Osteocyte (in vitro differentiated cells): Measurements from ENCODE around the gene MYRF. TPM values are rescaled to one million over a fixed set of nuclear protein-coding genes. Genes with fewer than 3 reads are reported as not detected.

Source experiments
- DNase-seq: peaks from one replicate; pipeline ENCODE4 v3.0.0; 2021; ENCODE audit warnings: mixed read lengths; ENCODE audit not compliant: unreplicated experiment; ENCODE audit errors: extremely low spot score
- H3K27ac Mint-ChIP-seq: one replicate; pipeline ENCODE4 v1.8.0; 2021; ENCODE audit warnings: mild to moderate bottlenecking, mixed read lengths; ENCODE audit not compliant: unreplicated experiment
- H3K27me3 Mint-ChIP-seq: one replicate; pipeline ENCODE4 v1.8.0; 2021; ENCODE audit warnings: mixed read lengths; ENCODE audit not compliant: unreplicated experiment
- H3K36me3 Mint-ChIP-seq: one replicate; pipeline ENCODE4 v1.8.0; 2021; ENCODE audit warnings: mixed read lengths; ENCODE audit not compliant: unreplicated experiment
- H3K4me1 Mint-ChIP-seq: one replicate; pipeline ENCODE4 v1.8.0; 2021; ENCODE audit warnings: mixed read lengths; ENCODE audit not compliant: unreplicated experiment
- H3K4me3 Mint-ChIP-seq: one replicate; pipeline ENCODE4 v1.8.0; 2021; ENCODE audit warnings: mild to moderate bottlenecking, moderate library complexity, mixed read lengths; ENCODE audit not compliant: unreplicated experiment
- H3K9me3 Mint-ChIP-seq: one replicate; pipeline ENCODE4 v1.8.0; 2021; ENCODE audit warnings: mixed read lengths; ENCODE audit not compliant: unreplicated experiment
- total RNA-seq: library from RNA; stranded (reverse); gene quantifications from 2 replicates; pipeline ENCODE4 v1.2.1, GENCODE V29; 2021
- TF ChIP-seq, protein P1 (sequence below): fragments of 200-600 bp; sonication (generic); IDR thresholded peaks from 2 replicates; pipeline ENCODE4 v1.5.0; 2021; ENCODE audit warnings: antibody characterized with exemption, mild to moderate bottlenecking, moderate library complexity

Gene MYRF
- total RNA-seq, 1 donor from 2014 or later: 0.43 TPM

DNA sequence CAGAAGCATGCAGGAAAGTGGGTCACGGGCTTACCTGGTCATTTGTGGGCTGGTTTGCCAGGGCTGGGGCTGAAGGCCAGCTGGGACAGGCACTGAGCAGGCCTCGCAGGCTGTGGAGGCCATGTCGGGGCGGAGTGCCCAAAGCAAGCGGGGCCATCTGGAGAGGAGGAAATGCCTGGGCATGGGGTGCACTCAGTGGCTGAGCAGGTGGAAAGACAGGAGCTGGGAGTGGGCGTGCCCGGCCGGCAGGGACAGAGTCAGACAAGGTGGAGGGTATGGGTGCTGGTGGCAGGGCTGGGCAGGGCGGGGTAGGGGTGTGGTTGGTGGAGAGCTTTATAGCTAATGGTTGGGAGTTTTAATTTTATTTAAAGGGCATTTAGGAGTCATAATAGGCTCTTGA lies 44.9 kb upstream of the MYRF start:
- TF ChIP-seq, protein P1, sequence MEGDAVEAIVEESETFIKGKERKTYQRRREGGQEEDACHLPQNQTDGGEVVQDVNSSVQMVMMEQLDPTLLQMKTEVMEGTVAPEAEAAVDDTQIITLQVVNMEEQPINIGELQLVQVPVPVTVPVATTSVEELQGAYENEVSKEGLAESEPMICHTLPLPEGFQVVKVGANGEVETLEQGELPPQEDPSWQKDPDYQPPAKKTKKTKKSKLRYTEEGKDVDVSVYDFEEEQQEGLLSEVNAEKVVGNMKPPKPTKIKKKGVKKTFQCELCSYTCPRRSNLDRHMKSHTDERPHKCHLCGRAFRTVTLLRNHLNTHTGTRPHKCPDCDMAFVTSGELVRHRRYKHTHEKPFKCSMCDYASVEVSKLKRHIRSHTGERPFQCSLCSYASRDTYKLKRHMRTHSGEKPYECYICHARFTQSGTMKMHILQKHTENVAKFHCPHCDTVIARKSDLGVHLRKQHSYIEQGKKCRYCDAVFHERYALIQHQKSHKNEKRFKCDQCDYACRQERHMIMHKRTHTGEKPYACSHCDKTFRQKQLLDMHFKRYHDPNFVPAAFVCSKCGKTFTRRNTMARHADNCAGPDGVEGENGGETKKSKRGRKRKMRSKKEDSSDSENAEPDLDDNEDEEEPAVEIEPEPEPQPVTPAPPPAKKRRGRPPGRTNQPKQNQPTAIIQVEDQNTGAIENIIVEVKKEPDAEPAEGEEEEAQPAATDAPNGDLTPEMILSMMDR: no peak
- H3K9me3 Mint-ChIP-seq: no peaks in the 10 kb centered on the region

DNA sequence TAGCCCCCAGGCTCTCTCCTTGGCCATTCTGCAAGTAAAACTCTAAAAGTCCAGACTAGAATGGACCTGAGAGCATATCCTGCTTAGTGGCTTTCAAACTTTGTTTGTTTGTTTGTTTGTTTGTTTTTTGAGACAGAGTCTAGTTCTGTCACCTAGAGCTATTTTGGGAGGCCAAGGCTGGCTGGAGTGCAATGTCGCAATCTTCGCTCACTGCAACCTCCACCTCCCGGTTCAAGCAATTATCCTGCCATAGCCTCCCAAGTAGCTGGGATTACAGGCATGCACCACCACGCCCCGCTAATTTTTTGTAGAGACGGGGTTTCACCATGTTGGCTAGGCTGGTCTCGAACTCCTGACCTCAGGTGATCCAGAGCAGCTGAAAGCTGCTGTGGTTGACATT lies 43.3 kb upstream of the MYRF start:
- Mint-ChIP-seq H3K4me1 (peaks cover 2% of the 10 kb centered on the region), H3K4me3 (no peak overlapping the region), H3K27ac (no peak overlapping the region), H3K9me3 (no peaks in the 10 kb centered on the region), H3K36me3 (no peaks in the 10 kb centered on the region), H3K27me3 (no peaks in the 10 kb centered on the region)
- TF ChIP-seq, protein P1: no peak
- DNase-seq: no peak

More for the DNA sequence above, 44.9 kb upstream of the MYRF start:
- H3K4me1 Mint-ChIP-seq: peaks cover 2% of the 10 kb centered on the region
- H3K4me3 Mint-ChIP-seq: no peak overlapping the region
- H3K27me3 Mint-ChIP-seq: no peaks in the 10 kb centered on the region
- DNase-seq: no peak
- no peak overlapping the region for H3K27ac Mint-ChIP-seq
- H3K36me3 Mint-ChIP-seq: no peaks in the 10 kb centered on the region

DNA sequence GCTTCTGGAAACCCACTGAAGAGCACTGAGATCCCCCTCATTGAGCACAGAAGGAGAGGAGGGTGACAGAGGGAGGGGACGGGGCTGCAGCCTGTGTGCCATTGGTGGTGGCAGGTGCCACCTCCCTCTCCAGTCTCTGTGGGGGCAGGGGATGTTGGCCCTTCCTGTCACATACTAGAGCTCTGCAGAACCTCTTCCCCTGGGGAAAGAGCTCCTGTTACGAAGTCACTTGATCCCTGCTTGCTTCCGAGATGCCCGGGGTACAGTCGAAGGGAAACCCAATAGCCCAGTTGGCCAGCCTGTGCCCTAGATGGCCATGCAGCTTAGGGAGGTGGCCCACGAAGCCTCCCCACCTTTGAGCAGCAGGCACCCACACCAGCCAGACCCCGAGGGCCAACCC lies 42.9 kb upstream of the MYRF start:
- DNase-seq: no peak
- no peak overlapping the region for H3K27ac Mint-ChIP-seq
- H3K4me1 Mint-ChIP-seq: peaks cover 2% of the 10 kb centered on the region
- TF ChIP-seq, protein P1: no peak
- no peaks in the 10 kb centered on the region for H3K27me3 Mint-ChIP-seq
- no peaks in the 10 kb centered on the region for H3K36me3 Mint-ChIP-seq
- no peak overlapping the region for H3K4me3 Mint-ChIP-seq
- H3K9me3 Mint-ChIP-seq: no peaks in the 10 kb centered on the region

GRCh38 chr11:61710019-61710418 lies 42.4 kb upstream of the MYRF start:
- Mint-ChIP-seq H3K4me3 (no peak overlapping the region), H3K36me3 (no peaks in the 10 kb centered on the region), H3K4me1 (peaks cover 2% of the 10 kb centered on the region), H3K27me3 (no peaks in the 10 kb centered on the region), H3K9me3 (no peaks in the 10 kb centered on the region), H3K27ac (no peak overlapping the region)
- TF ChIP-seq, protein P1: no peak
- no peak for DNase-seq

DNA sequence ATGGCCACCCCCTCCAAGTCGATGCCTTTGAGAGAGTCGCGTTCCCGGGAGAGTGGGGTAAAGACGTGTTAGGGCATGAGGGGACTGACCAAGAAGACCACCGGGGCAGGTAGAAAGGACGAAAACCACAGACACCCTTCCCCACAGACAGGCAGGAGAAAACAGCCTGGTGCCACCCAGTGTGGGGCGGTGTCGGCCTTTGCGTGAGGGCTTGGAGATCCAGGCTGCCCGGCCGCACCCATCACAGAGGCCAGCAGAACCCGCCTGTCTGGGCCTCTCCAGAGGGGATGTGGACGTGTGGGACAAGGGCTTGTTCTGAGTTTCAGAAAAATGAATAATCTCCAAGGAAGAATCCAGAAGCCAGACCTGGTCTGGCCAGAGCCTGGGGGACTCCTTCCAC lies 41.4 kb upstream of the MYRF start:
- Mint-ChIP-seq H3K36me3 (no peaks in the 10 kb centered on the region), H3K4me1 (peaks cover 3% of the 10 kb centered on the region), H3K9me3 (no peaks in the 10 kb centered on the region), H3K4me3 (no peak overlapping the region), H3K27ac (no peak overlapping the region), H3K27me3 (no peaks in the 10 kb centered on the region)
- TF ChIP-seq, protein P1: no peak
- DNase-seq: no peak
